H9 (cell line): ENCODE measurements around the gene FOXN4. TPM values are rescaled to one million over a fixed set of nuclear protein-coding genes. Genes with fewer than 3 reads are reported as not detected.

Source experiments
- DNase-seq: peaks from one replicate; pipeline ENCODE4 v3.0.0-alpha.2; 2017
- H2AFZ ChIP-seq: one replicate; pipeline ENCODE4 v1.6.1; 2013; ENCODE audit warnings: mild to moderate bottlenecking, low read length, control low read depth, moderate library complexity
- H2AK5ac ChIP-seq: 2 replicates; pipeline ENCODE4 v1.6.1; 2013; ENCODE audit warnings: low read length, control low read depth, mixed read lengths; ENCODE audit not compliant: insufficient read length
- H2BK120ac ChIP-seq: one replicate; pipeline ENCODE4 v1.6.1; 2013; ENCODE audit warnings: low read depth, mild to moderate bottlenecking, low read length, control low read depth, inconsistent platforms; ENCODE audit not compliant: poor library complexity, severe bottlenecking
- H2BK12ac ChIP-seq: 2 replicates; pipeline ENCODE4 v1.6.1; 2013; ENCODE audit warnings: low read length, control low read depth, mixed read lengths, low read depth; ENCODE audit not compliant: insufficient read length
- H2BK15ac ChIP-seq: 2 replicates; pipeline ENCODE4 v1.6.1; 2013; ENCODE audit warnings: low read depth, low read length, control low read depth
- H2BK20ac ChIP-seq: one replicate; pipeline ENCODE4 v1.6.1; 2013; ENCODE audit warnings: low read depth, mild to moderate bottlenecking, low read length, control low read depth, inconsistent platforms; ENCODE audit not compliant: poor library complexity, severe bottlenecking
- H2BK5ac ChIP-seq: 2 replicates; pipeline ENCODE4 v1.6.1; 2013; ENCODE audit warnings: low read length, control low read depth, mixed read lengths; ENCODE audit not compliant: insufficient read length
- H3K14ac ChIP-seq: 2 replicates; pipeline ENCODE4 v1.6.1; 2013; ENCODE audit warnings: low read length, control low read depth; ENCODE audit not compliant: insufficient read depth
- H3K18ac ChIP-seq: 2 replicates; pipeline ENCODE4 v1.6.1; 2013; ENCODE audit warnings: low read depth, mild to moderate bottlenecking, mixed read lengths, low read length, control low read depth; ENCODE audit not compliant: insufficient read length
- H3K23ac ChIP-seq: 2 replicates; pipeline ENCODE4 v1.6.1; 2013; ENCODE audit warnings: low read length, control low read depth, mixed read lengths, low read depth; ENCODE audit not compliant: insufficient read length
- H3K23me2 ChIP-seq: 2 replicates; pipeline ENCODE4 v1.6.1; 2013; ENCODE audit warnings: low read depth, mild to moderate bottlenecking, mixed read lengths, low read length, control low read depth; ENCODE audit not compliant: insufficient read length, poor library complexity, severe bottlenecking
- H3K27ac ChIP-seq: 2 replicates; pipeline ENCODE4 v1.5.1; 2013; ENCODE audit warnings: low read length, control low read depth, mixed read lengths, low read depth; ENCODE audit not compliant: insufficient read length
- H3K27me3 ChIP-seq: 2 replicates; pipeline ENCODE4 v1.6.1; 2013; ENCODE audit warnings: low read length, control low read depth, inconsistent platforms; ENCODE audit not compliant: insufficient read depth
- H3K4ac ChIP-seq: 2 replicates; pipeline ENCODE4 v1.6.1; 2013; ENCODE audit warnings: low read depth, mild to moderate bottlenecking, control low read depth, inconsistent platforms, low read length, moderate library complexity
- H3K4me1 ChIP-seq: 2 replicates; pipeline ENCODE4 v1.6.1; 2013; ENCODE audit warnings: low read length, control low read depth, inconsistent platforms; ENCODE audit not compliant: insufficient read depth
- H3K4me2 ChIP-seq: 2 replicates; pipeline ENCODE4 v1.6.1; 2013; ENCODE audit warnings: low read length, control low read depth, mixed read lengths; ENCODE audit not compliant: insufficient read length, insufficient read depth
- H3K56ac ChIP-seq: 2 replicates; pipeline ENCODE4 v1.6.1; 2013; ENCODE audit warnings: low read depth, mild to moderate bottlenecking, mixed read lengths, low read length, control low read depth; ENCODE audit not compliant: insufficient read length
- H3K79me1 ChIP-seq: 2 replicates; pipeline ENCODE4 v1.6.1; 2013; ENCODE audit warnings: low read depth, mild to moderate bottlenecking, moderate library complexity, low read length, control low read depth, inconsistent platforms; ENCODE audit not compliant: insufficient read depth, poor library complexity, severe bottlenecking
- H3K79me2 ChIP-seq: 2 replicates; pipeline ENCODE4 v1.6.1; 2013; ENCODE audit warnings: low read length, control low read depth, inconsistent platforms; ENCODE audit not compliant: insufficient read depth
- H3K9ac ChIP-seq: 2 replicates; pipeline ENCODE4 v1.6.1; 2013; ENCODE audit warnings: low read length, control low read depth, mixed read lengths; ENCODE audit not compliant: insufficient read length; ENCODE audit errors: extremely low read depth
- H3K9me3 ChIP-seq: one replicate; pipeline ENCODE4 v1.6.1; 2013; ENCODE audit warnings: low read depth, low read length, inconsistent platforms; ENCODE audit not compliant: control insufficient read depth
- H3T11ph ChIP-seq: one replicate; pipeline ENCODE4 v1.6.1; 2013; ENCODE audit warnings: mild to moderate bottlenecking, low read length, control low read depth, inconsistent platforms
- H4K20me1 ChIP-seq: one replicate; pipeline ENCODE4 v1.6.1; 2013; ENCODE audit not compliant: control insufficient read depth, insufficient read length, insufficient read depth
- H4K5ac ChIP-seq: 2 replicates; pipeline ENCODE4 v1.6.1; 2013; ENCODE audit warnings: low read depth, mild to moderate bottlenecking, mixed read lengths, low read length, control low read depth; ENCODE audit not compliant: insufficient read length
- H4K8ac ChIP-seq: replicated peaks from 2 replicates; pipeline ENCODE4 v1.6.1; 2013; ENCODE audit warnings: low read length, control low read depth, mixed read lengths, low read depth; ENCODE audit not compliant: insufficient read length
- H4K91ac ChIP-seq: 2 replicates; pipeline ENCODE4 v1.6.1; 2013; ENCODE audit warnings: low read depth, mild to moderate bottlenecking, moderate library complexity, mixed read lengths, low read length, control low read depth; ENCODE audit not compliant: insufficient read length
- H3K27ac Mint-ChIP-seq, 3 experiments: 2 replicates in 2 of 3; 3 replicates in 1 of 3; pipeline ENCODE4 v1.8.0; 2020 to 2021; ENCODE audit warnings: mixed read lengths in 3 of 3, mild to moderate bottlenecking in 1 of 3, moderate library complexity in 1 of 3
- H3K27me3 Mint-ChIP-seq: 2 replicates; pipeline ENCODE4 v1.8.0; 2021; ENCODE audit warnings: low read depth, mild to moderate bottlenecking, moderate library complexity, mixed read lengths
- H3K36me3 Mint-ChIP-seq, 3 experiments: 2 replicates in 2 of 3; 3 replicates in 1 of 3; pipeline ENCODE4 v1.8.0; 2020 to 2021; ENCODE audit warnings: low read depth in 3 of 3, mixed read lengths in 3 of 3; ENCODE audit not compliant: insufficient read depth in 1 of 3
- H3K4me1 Mint-ChIP-seq, 2 experiments: 2 replicates each; pipeline ENCODE4 v1.8.0; 2020; ENCODE audit warnings: mixed read lengths in 2 of 2
- H3K4me3 Mint-ChIP-seq, 2 experiments: 2 replicates in 1 of 2; 3 replicates in 1 of 2; pipeline ENCODE4 v1.8.0; 2020 to 2021; ENCODE audit warnings: mild to moderate bottlenecking in 2 of 2, mixed read lengths in 2 of 2, moderate library complexity in 1 of 2
- H3K9me3 Mint-ChIP-seq, 2 experiments: 2 replicates in 1 of 2; 3 replicates in 1 of 2; pipeline ENCODE4 v1.8.0; 2020; ENCODE audit warnings: mild to moderate bottlenecking in 2 of 2, mixed read lengths in 2 of 2, moderate library complexity in 1 of 2
- CTCF ChIP-seq: fragments of 200-600 bp; sonication (generic); conservative IDR thresholded peaks from 3 replicates; pipeline ENCODE4 v1.8.0; 2021; ENCODE audit warnings: antibody characterized with exemption, mild to moderate bottlenecking
- WGBS: extraction: QIAGEN DNeasy Blood & Tissue Kit; methylation state at CpG from one replicate; pipeline ENCODE4 v1.1.7; 2013; ENCODE audit warnings: missing lambda C conversion rate, low lambda C conversion rate, mixed read lengths; ENCODE audit not compliant: insufficient read length; ENCODE audit errors: extremely low coverage; 5-methylcytosine and 5-hydroxymethylcytosine counted together
- total RNA-seq: library from RNA; stranded (reverse); gene quantifications from 2 replicates; pipeline ENCODE4 v1.2.1, GENCODE V29; 2021

FOXN4 gene
- total RNA-seq, 1 experiment from 2014 or later: 0.39 TPM

- no peak overlapping the region for H3K27ac ChIP-seq
- H3K79me2 ChIP-seq: no peaks in the 10 kb centered on the region
- WGBS: no CpG with 5 or more reads among the region's 2 CpGs
- Mint-ChIP-seq H3K36me3 (no peaks in the 10 kb centered on the region), H3K27me3 (peaks cover 2% of the 10 kb centered on the region), H3K4me3 (no peak overlapping the region), H3K27ac (no peak overlapping the region), H3K4me1 (no peaks in the 10 kb centered on the region), H3K9me3 (peaks cover 0 to 4% of the 10 kb centered on the region in 2 experiments; a peak in 2 of 5 replicates)
- no peak overlapping the region for H3K56ac ChIP-seq
- H2BK5ac ChIP-seq: no peak overlapping the region
- no peak overlapping the region for H2AK5ac ChIP-seq
- H2BK120ac ChIP-seq: no peak overlapping the region
- H3K4me1 ChIP-seq: no peaks in the 10 kb centered on the region
- H2BK15ac ChIP-seq: no peak overlapping the region
- no peaks in the 10 kb centered on the region for H3K9me3 ChIP-seq
- no peak overlapping the region for H2BK20ac ChIP-seq
- H3K9ac ChIP-seq: no peak overlapping the region
- H3K27me3 ChIP-seq: no peaks in the 10 kb centered on the region
- H4K20me1 ChIP-seq: no peaks in the 10 kb centered on the region
- no peak overlapping the region for H2AFZ ChIP-seq
- no peak overlapping the region for H3K4ac ChIP-seq
- H3K14ac ChIP-seq: no peak overlapping the region
- no peaks in the 10 kb centered on the region for H3K79me1 ChIP-seq
- H3T11ph ChIP-seq: no peak overlapping the region
- H3K4me2 ChIP-seq: no peak overlapping the region
- H4K5ac ChIP-seq: no peak overlapping the region
- no peak overlapping the region for H3K18ac ChIP-seq
- no peak overlapping the region for H2BK12ac ChIP-seq
- no peaks in the 10 kb centered on the region for H3K23me2 ChIP-seq
- no peak for TF ChIP-seq CTCF
- H4K8ac ChIP-seq: no peak overlapping the region
- H4K91ac ChIP-seq: no peak overlapping the region
- DNase-seq: no peak
- no peak overlapping the region for H3K23ac ChIP-seq
Measured at GRCh38 chr12:109343677-109344076, 34.6 kb upstream of the FOXN4 start.
